Rectal smooth muscle tissue (tissue), 1 donor: ENCODE measurements around the gene KBTBD4.
"Not testable (repeated sequence)": the region's sequence is repeated elsewhere in the genome, so short reads cannot be mapped to it uniquely, and the experiment has no call there.

Experiments used
- H3K27ac ChIP-seq: one replicate; pipeline ENCODE4 v1.7.0; 2013; ENCODE audit warnings: low read depth, low read length, inconsistent platforms
- H3K27me3 ChIP-seq: one replicate; pipeline ENCODE4 v1.7.0; 2013; ENCODE audit warnings: low read length; ENCODE audit not compliant: control insufficient read depth, insufficient read depth
- H3K36me3 ChIP-seq: one replicate; pipeline ENCODE4 v1.7.0; 2013; ENCODE audit warnings: low read length; ENCODE audit not compliant: control insufficient read depth, insufficient read depth
- H3K4me1 ChIP-seq: one replicate; pipeline ENCODE4 v1.7.0; 2013; ENCODE audit warnings: low read length; ENCODE audit not compliant: control insufficient read depth, insufficient read depth
- H3K4me3 ChIP-seq: one replicate; pipeline ENCODE4 v1.7.0; 2013; ENCODE audit warnings: low read length
- H3K9ac ChIP-seq: one replicate; pipeline ENCODE4 v1.7.0; 2013; ENCODE audit warnings: low read length

Gene KBTBD4

GRCh38 chr11:47529951-47530350, 48.8 kb downstream of the KBTBD4 start:
- Histone ChIP-seq H3K36me3 (no peaks in the 10 kb centered on the region), H3K4me1 (peaks cover 14% of the 10 kb centered on the region), H3K9ac (no peak overlapping the region), H3K27me3 (no peaks in the 10 kb centered on the region), H3K27ac (no peak overlapping the region), H3K4me3 (no peak overlapping the region)

GRCh38 chr11:47527186-47527585, 51.6 kb downstream of the KBTBD4 start:
- Histone ChIP-seq H3K27me3 (no peaks in the 10 kb centered on the region), H3K36me3 (no peaks in the 10 kb centered on the region), H3K4me3 (no peak overlapping the region), H3K4me1 (peaks cover 14% of the 10 kb centered on the region), H3K27ac (no peak overlapping the region), H3K9ac (no peak overlapping the region)

- H3K27me3 ChIP-seq, H3K9ac ChIP-seq, H3K36me3 ChIP-seq, H3K4me3 ChIP-seq: not testable (repeated sequence)
- Histone ChIP-seq H3K4me1 (peaks cover 19% of the 10 kb centered on the region), H3K27ac (peak overlapping the region; percentile 63)
These were observed 52.7 kb downstream of the KBTBD4 start for GRCh38 chr11:47526032-47526431.

- Histone ChIP-seq H3K9ac (no peak overlapping the region), H3K27me3 (no peaks in the 10 kb centered on the region), H3K4me3 (peak overlapping the region; percentile 58), H3K4me1 (peaks cover 27% of the 10 kb centered on the region), H3K27ac (peak overlapping the region; percentile 76), H3K36me3 (no peaks in the 10 kb centered on the region)
These were observed 54.4 kb downstream of the KBTBD4 start for GRCh38 chr11:47524291-47524874.

- Histone ChIP-seq H3K27me3 (no peaks in the 10 kb centered on the region), H3K36me3 (no peaks in the 10 kb centered on the region), H3K4me3 (peak overlapping the region; percentile 52), H3K4me1 (peaks cover 30% of the 10 kb centered on the region), H3K9ac (no peak overlapping the region), H3K27ac (peak overlapping the region; percentile 76)
These were observed 55.1 kb downstream of the KBTBD4 start for GRCh38 chr11:47523490-47524225.
